HG02642 (cell line): ENCODE results near the gene RAP2C.
"Not testable (repeated sequence)": the region's sequence is repeated elsewhere in the genome, so short reads cannot be mapped to it uniquely, and the experiment has no call there.

Experiments
- ATAC-seq: cut with Tn5 transposase; IDR thresholded peaks from one replicate; pipeline ENCODE4 v1.9.1; 2021; ENCODE audit warnings: mild to moderate bottlenecking; ENCODE audit not compliant: unreplicated experiment, poor library complexity

Gene RAP2C

DNA sequence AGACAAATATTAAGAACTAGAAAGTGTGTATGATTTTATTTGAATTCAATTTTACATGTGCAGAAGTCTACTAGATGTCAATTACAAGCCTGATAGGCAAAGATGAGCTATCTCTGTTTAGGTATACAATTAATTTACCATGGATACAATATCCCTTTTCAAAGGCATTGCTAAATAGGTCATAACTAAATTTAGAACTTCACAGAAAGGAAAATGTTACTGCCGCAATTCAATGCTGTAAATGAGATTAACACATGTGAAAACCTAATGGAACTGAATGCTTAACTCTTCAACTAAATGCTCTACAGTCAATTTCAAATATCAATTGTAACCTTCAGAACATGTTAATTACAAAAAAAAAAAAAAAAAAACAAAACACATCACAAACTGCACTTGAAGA is 14.6 kb downstream of the RAP2C start:
- no peak for ATAC-seq

DNA sequence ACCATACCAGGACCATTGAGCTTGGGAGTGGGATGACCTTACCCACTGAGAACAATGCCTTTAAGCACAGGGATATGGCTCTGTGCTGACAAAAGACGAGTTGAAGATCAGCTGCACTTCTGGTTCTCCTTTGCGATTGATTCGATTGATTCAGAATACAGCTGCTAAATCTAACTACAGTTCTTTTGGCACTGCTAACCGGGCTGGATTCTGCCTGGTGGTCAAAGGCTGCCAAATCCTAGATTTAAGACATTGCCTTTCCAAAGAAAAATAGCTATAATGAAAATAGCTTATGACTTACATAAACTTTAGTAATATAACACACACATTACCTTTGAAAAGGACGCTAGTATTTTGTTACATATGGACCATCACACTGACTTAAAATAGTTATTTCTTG is 18.3 kb downstream of the RAP2C start:
- ATAC-seq = no peak

DNA sequence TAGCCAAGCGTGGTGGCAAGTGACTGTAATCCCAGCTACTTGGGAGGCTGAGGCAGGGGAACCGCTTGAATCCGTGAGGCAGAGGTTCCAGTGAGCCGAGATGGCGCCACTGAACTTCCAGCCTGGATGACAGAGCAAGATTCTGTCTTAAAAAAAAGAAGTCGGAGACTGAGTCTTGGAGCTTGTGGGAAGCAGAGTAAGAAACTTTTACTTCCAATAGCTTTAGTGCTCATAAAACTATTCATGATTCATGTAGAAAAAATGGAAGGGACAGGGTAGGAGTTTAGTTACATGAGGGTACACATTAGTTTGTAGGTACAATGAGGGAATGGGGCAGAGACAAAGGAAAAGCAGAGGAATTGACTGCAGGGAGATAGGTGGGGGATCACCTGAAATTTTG is 19.3 kb downstream of the RAP2C start:
- ATAC-seq = no peak

DNA sequence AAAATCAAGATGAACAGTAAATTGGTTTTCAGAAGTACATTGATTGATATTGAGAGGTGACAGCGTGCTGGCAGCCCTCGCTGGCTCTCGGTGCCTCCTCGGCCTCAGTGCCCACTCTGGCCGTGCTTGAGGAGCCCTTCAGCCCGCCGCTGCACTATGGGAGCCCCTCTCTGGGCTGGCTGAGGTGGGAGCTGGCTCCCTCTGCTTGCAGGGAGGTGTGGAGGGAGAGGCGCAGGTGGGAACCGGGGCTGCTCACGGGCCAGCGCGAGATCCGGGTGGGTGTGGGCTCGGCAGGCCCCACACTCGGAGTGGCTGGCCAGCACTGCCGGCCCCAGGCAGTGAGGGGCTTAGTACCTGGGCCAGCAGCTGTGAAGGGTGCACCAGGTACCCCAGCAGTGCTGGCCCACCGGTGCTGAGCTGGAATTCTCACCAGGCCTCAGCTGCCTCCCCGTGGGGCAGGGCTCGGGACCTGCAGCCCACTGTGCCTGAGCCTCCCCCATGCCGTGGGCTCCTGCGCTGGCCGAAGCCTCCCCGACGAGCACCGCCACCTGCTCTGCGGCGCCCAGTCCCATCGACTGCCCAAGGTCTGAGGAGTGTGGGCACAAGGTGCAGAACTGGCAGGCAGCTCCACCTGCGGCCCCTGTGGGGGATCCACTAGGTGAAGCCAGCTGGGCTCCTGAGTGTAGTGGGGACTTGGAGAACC is 25.2 kb downstream of the RAP2C start:
- ATAC-seq = no peak

DNA sequence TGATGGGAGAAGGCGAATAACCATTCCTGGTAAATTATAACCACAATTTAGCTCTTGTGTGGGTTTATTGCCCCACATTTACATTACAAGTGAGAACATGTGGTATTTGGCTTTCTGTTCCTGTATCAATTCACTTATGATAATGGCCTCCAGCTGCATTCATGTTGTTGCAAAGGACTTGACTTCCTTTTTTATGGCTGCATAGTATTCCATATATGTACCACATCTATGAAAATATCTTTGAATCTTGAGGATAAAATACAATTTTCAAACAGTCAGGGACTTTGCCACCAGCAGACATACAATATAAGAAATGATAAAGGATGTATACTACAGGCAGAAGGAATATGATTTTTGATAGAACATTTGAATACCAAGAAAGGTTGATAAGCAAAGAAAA is 27.3 kb downstream of the RAP2C start:
- no peak for ATAC-seq

DNA sequence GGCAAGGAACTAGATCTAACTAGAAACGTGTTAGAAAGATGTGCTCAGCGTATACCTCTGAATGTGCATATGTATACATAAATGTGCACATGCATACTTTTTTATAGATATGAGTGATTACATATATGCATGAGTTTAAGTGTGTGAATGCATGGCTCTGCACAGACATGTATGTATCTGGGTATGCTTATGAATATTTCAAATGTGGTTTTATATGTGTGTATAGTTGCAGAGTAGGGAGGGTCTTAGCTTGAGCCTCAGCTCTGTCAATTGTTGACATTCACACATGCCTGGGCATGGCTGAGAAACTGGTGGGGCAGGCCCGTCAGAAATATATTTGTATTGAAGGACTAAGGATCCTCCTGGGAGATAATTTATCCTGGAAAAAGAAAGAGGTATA is 31.1 kb downstream of the RAP2C start:
- no peak for ATAC-seq

DNA sequence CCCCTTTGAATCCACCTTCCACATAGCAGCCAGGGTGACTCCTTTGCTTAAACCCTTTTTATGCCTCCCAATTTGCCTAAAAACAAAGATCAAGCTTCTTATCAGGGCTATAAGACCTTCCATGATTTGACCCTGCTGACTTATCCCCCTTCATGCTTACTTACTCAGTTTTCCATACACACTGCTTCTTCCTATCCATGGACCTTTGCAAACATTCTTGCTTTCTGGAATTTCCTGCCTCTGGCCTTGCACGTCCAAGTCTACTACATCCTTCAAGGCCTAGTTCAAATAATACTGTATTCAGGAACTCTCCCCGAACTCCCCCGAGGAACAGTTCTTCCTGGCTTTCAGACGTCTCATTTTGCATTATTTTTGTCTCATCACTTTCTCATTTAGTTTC is 31.8 kb downstream of the RAP2C start:
- ATAC-seq = no peak

DNA sequence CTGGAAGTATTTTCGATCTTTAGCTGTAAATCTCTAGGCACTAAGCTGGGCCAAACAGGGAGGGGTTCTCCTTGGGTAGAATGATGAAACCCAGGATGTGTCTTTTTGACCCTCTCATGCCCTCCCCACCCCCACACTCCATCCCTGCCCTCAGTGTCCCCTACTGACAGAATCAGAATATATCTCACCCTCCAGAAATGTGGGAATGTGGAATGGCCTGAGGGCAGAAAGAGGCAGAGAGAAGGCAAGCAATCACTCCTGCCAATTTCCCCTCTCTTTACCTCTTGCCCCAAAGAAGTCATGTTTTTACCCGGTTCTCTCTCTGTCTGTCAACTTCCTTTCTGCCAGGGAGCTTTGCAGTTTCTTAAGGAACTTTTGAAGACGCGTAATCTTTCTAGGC is 34.4 kb downstream of the RAP2C start:
- no peak for ATAC-seq

DNA sequence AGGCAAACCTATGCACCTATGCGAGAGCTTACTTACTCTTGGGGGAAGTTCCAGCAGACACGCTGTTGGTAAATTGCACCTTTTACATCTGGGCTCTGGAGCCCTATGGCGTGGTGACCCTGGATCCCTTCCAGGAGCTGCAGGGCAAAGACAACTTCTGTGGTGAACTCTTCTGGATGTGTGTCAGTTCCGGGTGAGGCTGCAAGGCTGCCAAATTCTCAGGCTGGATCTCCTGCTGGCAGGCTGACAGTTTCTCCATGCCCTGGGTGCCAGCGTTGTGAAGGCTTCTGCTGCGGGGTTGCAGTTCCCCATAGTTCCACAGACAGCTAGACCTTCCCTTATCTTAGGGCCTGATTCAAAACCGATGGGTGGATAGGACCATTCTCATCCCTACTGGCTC is 37.9 kb downstream of the RAP2C start:
- ATAC-seq = no peak

DNA sequence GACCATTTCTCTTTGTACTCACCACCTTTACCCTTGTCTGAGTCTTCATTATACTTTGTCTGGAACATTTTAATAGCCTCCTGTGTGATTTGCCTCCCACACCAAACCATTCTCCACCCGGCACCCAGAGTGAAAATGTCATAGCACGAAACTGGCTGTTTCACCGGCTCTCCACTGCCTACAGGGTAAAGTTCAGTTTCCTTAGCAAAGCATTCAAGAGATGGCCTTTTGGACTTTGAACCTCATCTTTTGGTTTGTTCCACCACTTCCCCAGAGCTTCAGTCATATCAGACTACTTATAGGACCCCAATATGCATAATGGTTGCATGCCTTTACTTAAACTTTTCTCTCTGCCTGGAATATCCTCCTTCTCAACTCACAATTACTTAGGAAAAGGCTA is 38.3 kb downstream of the RAP2C start:
- no peak for ATAC-seq

DNA sequence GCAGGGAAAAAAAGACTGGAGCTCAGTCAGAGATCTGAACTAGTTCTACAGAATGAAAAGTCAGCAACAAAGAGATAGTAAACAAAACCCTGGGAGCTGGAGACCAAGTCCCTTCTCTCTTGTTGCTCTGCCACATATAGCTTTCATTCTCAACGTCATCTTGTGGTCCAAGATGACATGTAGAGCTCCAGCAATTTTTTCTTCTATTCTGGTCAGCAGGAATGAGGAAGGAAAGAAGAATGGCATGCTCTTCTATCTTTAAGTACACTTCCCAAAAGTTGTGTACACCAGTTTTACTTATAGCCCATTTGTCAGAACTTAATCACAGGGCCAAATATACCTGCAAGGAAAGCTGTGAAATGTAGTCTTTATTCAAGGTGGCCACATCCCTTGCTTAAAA is 45.6 kb downstream of the RAP2C start:
- ATAC-seq = no peak

DNA sequence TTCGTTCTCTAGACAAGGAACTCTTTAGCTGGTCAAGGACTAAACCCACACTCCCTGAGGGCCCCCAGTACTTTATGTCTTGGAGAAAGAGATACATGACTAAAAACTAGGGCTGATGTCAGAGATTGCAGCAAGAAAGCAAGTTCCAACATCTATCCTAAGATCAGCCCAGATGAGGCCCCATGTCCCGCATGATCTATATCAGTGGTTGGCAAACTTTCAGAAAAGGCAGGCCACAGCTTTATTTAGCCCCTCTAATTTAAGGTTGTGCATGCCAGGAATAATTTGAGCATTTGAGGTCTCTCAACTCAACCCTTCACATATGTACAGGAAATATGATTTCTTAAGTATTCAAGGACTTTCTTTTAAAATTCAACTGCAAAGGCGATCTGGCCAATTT is 47.4 kb downstream of the RAP2C start:
- no peak for ATAC-seq

DNA sequence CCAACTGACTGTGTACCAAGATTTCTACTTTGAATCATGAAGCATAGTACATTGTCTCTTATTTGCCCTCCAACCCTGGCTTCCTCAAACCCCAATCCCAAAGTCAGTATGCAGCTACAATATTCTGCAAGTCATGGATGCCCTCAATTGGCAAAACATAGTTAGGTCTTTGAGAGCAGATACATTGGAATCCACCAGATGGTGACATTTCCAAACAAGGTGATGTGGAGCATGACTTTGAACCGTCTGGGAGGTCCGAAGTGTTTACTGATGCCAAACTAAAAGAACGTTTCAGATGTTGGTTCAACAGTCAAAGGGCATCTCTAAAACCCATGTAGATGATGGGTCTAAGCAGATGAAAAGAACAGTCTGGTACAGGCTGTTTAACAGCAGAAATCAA is 47.8 kb downstream of the RAP2C start:
- no peak for ATAC-seq

DNA sequence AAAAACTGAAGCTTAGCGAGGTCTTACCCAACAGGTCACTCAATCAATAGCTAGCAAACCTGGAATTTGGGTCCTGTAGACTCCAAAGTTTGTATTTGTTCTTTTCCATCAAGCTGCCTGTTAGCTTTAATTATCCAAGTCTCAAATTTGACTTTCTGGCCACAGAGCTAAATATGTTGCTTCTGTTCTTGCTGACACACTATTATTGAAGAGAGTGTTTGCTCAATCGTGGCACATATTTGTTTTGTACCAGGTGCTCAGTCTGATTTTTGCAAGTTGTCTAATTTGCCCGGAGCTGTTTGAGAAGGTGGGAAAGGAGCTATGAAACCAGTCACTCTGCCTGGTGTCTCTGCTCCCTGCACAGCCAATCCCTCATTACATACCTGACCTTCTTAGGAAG is 49.7 kb downstream of the RAP2C start:
- no peak for ATAC-seq

DNA sequence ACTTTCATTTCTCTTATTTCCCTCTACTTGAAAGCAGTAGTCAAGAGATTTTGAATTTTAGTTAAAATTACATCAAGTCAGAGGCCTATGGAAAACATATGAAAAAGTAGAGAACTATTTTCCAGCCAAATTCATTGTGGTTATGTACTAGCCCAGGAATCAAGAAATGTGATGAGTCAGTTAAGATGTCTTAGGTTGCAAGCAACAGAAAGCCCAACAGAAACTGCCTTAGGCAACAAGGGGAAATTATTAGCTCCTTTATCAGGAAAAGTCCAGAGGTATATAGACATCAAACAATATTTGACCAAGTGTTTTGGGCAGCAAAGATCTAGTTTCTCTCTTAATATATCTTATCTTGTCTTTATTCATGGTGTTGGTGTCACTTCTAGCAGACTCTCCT is 53.6 kb downstream of the RAP2C start:
- ATAC-seq = no peak

DNA sequence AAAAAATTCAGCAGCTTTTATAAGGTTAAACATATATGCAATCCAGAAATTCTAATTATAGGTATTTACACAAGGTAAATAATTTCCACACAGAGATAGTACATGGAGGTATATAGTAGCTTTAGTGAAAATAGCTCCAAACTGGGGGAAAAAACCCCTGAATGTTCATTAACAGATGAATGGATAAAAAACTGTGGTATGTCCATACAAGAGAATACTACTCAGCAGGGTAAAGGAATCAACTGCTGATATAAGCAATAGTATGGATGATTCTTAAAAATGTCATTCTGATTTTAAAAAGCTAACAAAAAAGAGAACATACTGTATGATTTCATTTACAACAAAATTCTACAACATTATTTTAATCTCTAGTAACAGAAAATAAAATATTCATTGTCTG is 54.2 kb downstream of the RAP2C start:
- ATAC-seq = no peak

DNA sequence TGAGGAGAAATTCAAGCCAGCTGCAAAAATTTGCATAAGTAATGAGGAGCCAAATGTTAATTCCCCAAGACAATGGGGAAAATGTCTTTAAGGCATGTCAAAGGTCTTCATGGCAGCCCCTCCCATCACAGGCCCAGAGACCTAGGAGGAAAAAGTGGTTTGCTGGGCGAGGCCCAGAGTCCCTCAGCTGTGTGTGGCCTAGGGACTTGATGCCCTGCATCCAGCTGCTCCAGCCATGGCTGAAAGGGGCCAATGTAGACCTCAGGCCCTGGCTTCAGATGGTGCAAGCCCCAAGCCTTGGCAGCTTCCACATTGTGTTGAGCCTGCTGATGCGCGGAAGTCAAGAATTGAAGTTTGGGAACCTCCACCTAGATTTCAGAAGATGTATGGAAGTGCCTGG is 56.2 kb downstream of the RAP2C start:
- ATAC-seq = not testable (repeated sequence)

DNA sequence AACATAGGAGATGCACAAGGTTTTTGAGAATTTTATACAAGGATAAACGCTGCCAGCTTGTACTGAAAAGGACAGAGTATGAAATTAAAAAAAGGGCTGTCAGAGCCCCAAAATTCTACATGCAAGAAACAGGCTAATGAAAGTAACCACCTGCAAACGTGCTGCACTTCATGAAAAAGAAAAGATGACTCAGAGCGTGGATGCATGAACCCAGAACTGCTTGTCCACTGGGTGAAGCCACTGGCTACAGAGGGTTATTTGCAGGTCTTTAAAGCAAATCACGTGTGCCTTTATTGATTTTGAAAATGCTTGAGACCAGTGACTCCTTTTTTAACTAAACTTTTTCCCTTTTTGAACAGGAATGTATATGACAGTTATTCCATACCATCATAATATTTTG is 66.1 kb downstream of the RAP2C start:
- no peak for ATAC-seq
